ENCODE results near the gene PLCD1. TPM values are rescaled to one million over a fixed set of nuclear protein-coding genes. Genes with fewer than 3 reads are reported as not detected.
"Not testable (repeated sequence)": the region's sequence is repeated elsewhere in the genome, so short reads cannot be mapped to it uniquely, and the experiment has no call there.

Gene PLCD1
- total RNA-seq, 1 experiment from 2014 or later = 27.1 TPM

DNA sequence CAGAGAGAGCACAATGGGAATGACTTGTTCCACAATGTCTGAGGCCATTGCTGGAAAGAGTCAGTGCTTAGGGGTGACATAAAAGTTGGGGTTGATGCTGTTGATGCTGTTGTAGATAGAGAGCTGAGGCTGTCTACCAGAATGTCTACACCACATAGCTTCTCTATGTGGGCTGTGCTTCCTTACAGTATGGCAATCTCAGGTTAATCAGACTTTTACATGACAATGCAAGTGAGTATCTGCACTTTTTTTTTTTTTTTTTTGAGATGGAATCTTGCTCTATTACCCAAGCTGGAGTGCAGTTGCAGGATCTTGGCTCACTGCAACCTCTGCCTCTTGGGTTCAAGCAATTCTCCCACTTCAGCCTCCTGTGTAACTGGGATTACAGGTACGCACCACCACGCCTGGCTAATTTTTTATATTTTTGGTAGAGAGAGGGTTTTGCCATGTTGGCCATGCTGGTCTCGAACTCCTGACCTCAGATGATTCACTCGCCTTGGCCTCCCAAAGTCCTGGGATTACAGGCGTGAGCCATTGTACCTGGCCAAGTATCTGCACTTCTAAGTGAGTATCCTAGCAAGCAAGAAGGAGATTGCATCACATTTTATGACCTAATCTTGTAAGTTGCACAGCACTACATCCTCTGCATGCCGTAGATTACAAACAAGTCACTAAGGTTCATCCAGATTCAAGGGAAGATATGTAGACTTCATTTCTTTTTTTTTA lies 38.2 kb upstream of the PLCD1 start:
- Histone ChIP-seq H3K9ac (ENCODE audit: extremely low read depth, insufficient read length, low read length) (no peak overlapping the region), H3K4me1 (ENCODE audit: insufficient read depth, low read length) (peaks cover 6% of the 10 kb centered on the region), H3K79me2 (ENCODE audit: insufficient read depth, low read length) (no peaks in the 10 kb centered on the region), H2BK12ac (ENCODE audit: insufficient read length, low read depth, low read length) (no peak overlapping the region), H2AK5ac (ENCODE audit: insufficient read length, low read length) (no peak overlapping the region), H3K27ac (ENCODE audit: insufficient read length, low read depth, low read length) (no peak overlapping the region), H3K4me2 (ENCODE audit: insufficient read depth, insufficient read length, low read length) (no peak overlapping the region), H3K56ac (ENCODE audit: insufficient read length, low read depth, low read length) (no peak overlapping the region), H3K79me1 (ENCODE audit: insufficient read depth, low read depth, low read length, poor library complexity, severe bottlenecking) (no peaks in the 10 kb centered on the region), H3K27me3 (ENCODE audit: insufficient read depth, low read length) (no peaks in the 10 kb centered on the region), H4K5ac (ENCODE audit: insufficient read length, low read depth, low read length) (no peak overlapping the region), H4K8ac (replicated peaks; ENCODE audit: insufficient read length, low read depth, low read length) (no peak overlapping the region), H3K4ac (ENCODE audit: low read depth, low read length) (no peak overlapping the region), H4K91ac (ENCODE audit: insufficient read length, low read depth, low read length) (no peak overlapping the region), H3K9me3 (ENCODE audit: control insufficient read depth, low read depth, low read length) (no peaks in the 10 kb centered on the region), H2BK20ac (ENCODE audit: low read depth, low read length, poor library complexity, severe bottlenecking) (no peak overlapping the region), H3K23me2 (ENCODE audit: insufficient read length, low read depth, low read length, poor library complexity, severe bottlenecking) (no peaks in the 10 kb centered on the region), H2AFZ (ENCODE audit: low read length) (no peak overlapping the region), H2BK15ac (ENCODE audit: low read depth, low read length) (no peak overlapping the region), H3T11ph (ENCODE audit: low read length) (no peak overlapping the region), H3K23ac (ENCODE audit: insufficient read length, low read depth, low read length) (no peak overlapping the region), H4K20me1 (ENCODE audit: control insufficient read depth, insufficient read depth, insufficient read length) (no peaks in the 10 kb centered on the region), H2BK120ac (ENCODE audit: low read depth, low read length, poor library complexity, severe bottlenecking) (no peak overlapping the region), H2BK5ac (ENCODE audit: insufficient read length, low read length) (no peak overlapping the region), H3K18ac (ENCODE audit: insufficient read length, low read depth, low read length) (no peak overlapping the region), H3K14ac (ENCODE audit: insufficient read depth, low read length) (no peak overlapping the region)
- no peaks in the 10 kb centered on the region; a peak in 1 of 4 replicates for H3K4me1 Mint-ChIP-seq
- H3K27me3 Mint-ChIP-seq (ENCODE audit: low read depth) = peaks cover 3% of the 10 kb centered on the region; the same call in 1 of the 2 replicates
- DNase-seq = no peak
- no CpG with 5 or more reads among the region's 6 CpGs for WGBS (ENCODE audit: extremely low coverage, insufficient read length, low lambda C conversion rate)
- no peak overlapping the region for H3K4me3 Mint-ChIP-seq
- peaks cover 21 to 22% of the 10 kb centered on the region in 2 experiments for H3K9me3 Mint-ChIP-seq
- peaks cover 5 to 19% (median 8%) of the 10 kb centered on the region in 3 experiments; a peak in 4 of 7 replicates for H3K36me3 Mint-ChIP-seq (ENCODE audit: insufficient read depth in 1 of 3, low read depth in 3 of 3)
- no peak overlapping the region for H3K27ac Mint-ChIP-seq
- TF ChIP-seq, protein P1, sequence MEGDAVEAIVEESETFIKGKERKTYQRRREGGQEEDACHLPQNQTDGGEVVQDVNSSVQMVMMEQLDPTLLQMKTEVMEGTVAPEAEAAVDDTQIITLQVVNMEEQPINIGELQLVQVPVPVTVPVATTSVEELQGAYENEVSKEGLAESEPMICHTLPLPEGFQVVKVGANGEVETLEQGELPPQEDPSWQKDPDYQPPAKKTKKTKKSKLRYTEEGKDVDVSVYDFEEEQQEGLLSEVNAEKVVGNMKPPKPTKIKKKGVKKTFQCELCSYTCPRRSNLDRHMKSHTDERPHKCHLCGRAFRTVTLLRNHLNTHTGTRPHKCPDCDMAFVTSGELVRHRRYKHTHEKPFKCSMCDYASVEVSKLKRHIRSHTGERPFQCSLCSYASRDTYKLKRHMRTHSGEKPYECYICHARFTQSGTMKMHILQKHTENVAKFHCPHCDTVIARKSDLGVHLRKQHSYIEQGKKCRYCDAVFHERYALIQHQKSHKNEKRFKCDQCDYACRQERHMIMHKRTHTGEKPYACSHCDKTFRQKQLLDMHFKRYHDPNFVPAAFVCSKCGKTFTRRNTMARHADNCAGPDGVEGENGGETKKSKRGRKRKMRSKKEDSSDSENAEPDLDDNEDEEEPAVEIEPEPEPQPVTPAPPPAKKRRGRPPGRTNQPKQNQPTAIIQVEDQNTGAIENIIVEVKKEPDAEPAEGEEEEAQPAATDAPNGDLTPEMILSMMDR (conservative IDR thresholded peaks at IDR 0.05) = no peak

DNA sequence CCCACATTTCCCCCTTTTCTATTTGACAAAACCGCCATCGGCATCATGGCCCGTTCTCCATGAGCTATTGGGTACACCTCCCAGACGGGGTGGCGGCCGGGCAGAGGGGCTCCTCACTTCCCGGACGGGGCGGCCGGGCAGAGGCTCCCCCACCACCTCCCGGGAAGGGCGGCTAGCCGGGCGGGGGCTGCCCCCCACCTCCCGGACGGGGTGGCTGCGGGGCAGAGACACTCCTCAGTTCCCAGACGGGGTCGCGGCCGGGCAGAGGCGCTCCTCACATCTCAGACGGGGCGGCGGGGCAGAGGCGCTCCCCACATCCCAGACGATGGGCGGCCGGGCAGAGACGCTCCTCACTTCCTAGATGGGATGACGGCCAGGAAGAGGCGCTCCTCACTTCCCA lies 35.0 kb upstream of the PLCD1 start:
- H2AK5ac ChIP-seq (ENCODE audit: insufficient read length, low read length); H2AFZ ChIP-seq (ENCODE audit: low read length); H3K23ac ChIP-seq (ENCODE audit: insufficient read length, low read depth, low read length); H3K9ac ChIP-seq (ENCODE audit: extremely low read depth, insufficient read length, low read length); H2BK5ac ChIP-seq (ENCODE audit: insufficient read length, low read length); H3K4me1 ChIP-seq (ENCODE audit: insufficient read depth, low read length); H3K14ac ChIP-seq (ENCODE audit: insufficient read depth, low read length); H2BK12ac ChIP-seq (ENCODE audit: insufficient read length, low read depth, low read length); H4K5ac ChIP-seq (ENCODE audit: insufficient read length, low read depth, low read length); H2BK15ac ChIP-seq (ENCODE audit: low read depth, low read length); H3K23me2 ChIP-seq (ENCODE audit: insufficient read length, low read depth, low read length, poor library complexity, severe bottlenecking); H3K4me1 Mint-ChIP-seq; H4K8ac ChIP-seq (replicated peaks; ENCODE audit: insufficient read length, low read depth, low read length); H2BK120ac ChIP-seq (ENCODE audit: low read depth, low read length, poor library complexity, severe bottlenecking); H3K27ac ChIP-seq (ENCODE audit: insufficient read length, low read depth, low read length); H3K79me1 ChIP-seq (ENCODE audit: insufficient read depth, low read depth, low read length, poor library complexity, severe bottlenecking); H2BK20ac ChIP-seq (ENCODE audit: low read depth, low read length, poor library complexity, severe bottlenecking); H3K27ac Mint-ChIP-seq; H3K27me3 ChIP-seq (ENCODE audit: insufficient read depth, low read length); H3K27me3 Mint-ChIP-seq (ENCODE audit: low read depth); H3K79me2 ChIP-seq (ENCODE audit: insufficient read depth, low read length); H3K56ac ChIP-seq (ENCODE audit: insufficient read length, low read depth, low read length); H3K4ac ChIP-seq (ENCODE audit: low read depth, low read length); H3K9me3 ChIP-seq (ENCODE audit: control insufficient read depth, low read depth, low read length); H4K91ac ChIP-seq (ENCODE audit: insufficient read length, low read depth, low read length); DNase-seq; H3T11ph ChIP-seq (ENCODE audit: low read length); H3K18ac ChIP-seq (ENCODE audit: insufficient read length, low read depth, low read length); H3K4me3 Mint-ChIP-seq; H3K4me2 ChIP-seq (ENCODE audit: insufficient read depth, insufficient read length, low read length); H4K20me1 ChIP-seq (ENCODE audit: control insufficient read depth, insufficient read depth, insufficient read length): not testable (repeated sequence)
- Mint-ChIP-seq H3K9me3 (peaks cover 23 to 27% of the 10 kb centered on the region in 2 experiments), H3K36me3 (ENCODE audit: insufficient read depth in 1 of 3, low read depth in 3 of 3) (peaks cover 5 to 19% (median 8%) of the 10 kb centered on the region in 3 experiments; a peak in 4 of 7 replicates)
- no CpG with 5 or more reads among the region's 32 CpGs for WGBS (ENCODE audit: extremely low coverage, insufficient read length, low lambda C conversion rate)

Data from H9 (cell line).